SK-N-SH treated with all-trans-retinoic acid at 6 μM for 48 hours (cell line): Measurements from ENCODE around the gene FAF1.
"Not testable (repeated sequence)": the region's sequence is repeated elsewhere in the genome, so short reads cannot be mapped to it uniquely, and the experiment has no call there.

Source experiments
- ATAC-seq: fragments of 200-7000 bp; cut with Tn5 transposase; 3 replicates; pipeline ENCODE4 v1.9.1; 2020; ENCODE audit warnings: mild to moderate bottlenecking, moderate library complexity
- ARNTL ChIP-seq: fragments of 450-650 bp; formaldehyde crosslinking; IDR thresholded peaks from 2 replicates; pipeline ENCODE4 v1.5.0; 2020; ENCODE audit warnings: low read depth, mild to moderate bottlenecking, moderate library complexity, borderline replicate concordance
- BACH2 ChIP-seq: fragments of 250-450 bp; sonication (Bioruptor Pico); IDR thresholded peaks from 2 replicates; pipeline ENCODE4 v1.9.0; 2021; ENCODE audit warnings: mild to moderate bottlenecking, borderline replicate concordance
- CREB5 ChIP-seq: fragments of 250-450 bp; sonication (Bioruptor Pico); IDR thresholded peaks from 2 replicates; pipeline ENCODE4 v1.5.1; 2020; ENCODE audit warnings: low read depth, mild to moderate bottlenecking, moderate library complexity
- CSDC2 ChIP-seq: fragments of 250-450 bp; sonication (Bioruptor Pico); IDR thresholded peaks from 2 replicates; pipeline ENCODE4 v1.5.0; 2020; ENCODE audit warnings: mild to moderate bottlenecking, moderate library complexity
- ESRRG ChIP-seq: fragments of 250-450 bp; sonication (Bioruptor Pico); IDR thresholded peaks from 2 replicates; pipeline ENCODE4 v1.6.1; 2021; ENCODE audit warnings: mild to moderate bottlenecking
- GLIS3 ChIP-seq: fragments of 250-450 bp; sonication (Bioruptor Pico); IDR thresholded peaks from 2 replicates; pipeline ENCODE4 v1.5.0; 2020; ENCODE audit warnings: mild to moderate bottlenecking, moderate library complexity
- OSR1 ChIP-seq: fragments of 250-450 bp; sonication (Bioruptor Pico); IDR thresholded peaks from 2 replicates; pipeline ENCODE4 v1.8.0; 2022; ENCODE audit warnings: moderate library complexity, mild to moderate bottlenecking, inconsistent platforms
- POU6F1 ChIP-seq: fragments of 250-450 bp; sonication (Bioruptor Pico); IDR thresholded peaks from 2 replicates; pipeline ENCODE4 v1.8.0; 2021; ENCODE audit warnings: low read depth, mild to moderate bottlenecking, moderate library complexity, borderline replicate concordance
- PPARA ChIP-seq: fragments of 250-450 bp; sonication (Bioruptor Pico); IDR thresholded peaks from 2 replicates; pipeline ENCODE4 v1.5.0; 2020; ENCODE audit warnings: mild to moderate bottlenecking, borderline replicate concordance
- RARB ChIP-seq: fragments of 250-450 bp; sonication (Bioruptor Pico); IDR thresholded peaks from 2 replicates; pipeline ENCODE4 v1.8.0; 2021; ENCODE audit warnings: mild to moderate bottlenecking, moderate library complexity
- SNAI2 ChIP-seq: fragments of 250-450 bp; sonication (Bioruptor Pico); IDR thresholded peaks from 2 replicates; pipeline ENCODE4 v1.5.0; 2020; ENCODE audit warnings: mild to moderate bottlenecking, moderate library complexity
- TCF4 ChIP-seq: fragments of 250-450 bp; sonication (Bioruptor Pico); IDR thresholded peaks from 2 replicates; pipeline ENCODE4 v1.8.0; 2021; ENCODE audit warnings: mild to moderate bottlenecking, moderate library complexity, borderline replicate concordance
- TOX ChIP-seq: fragments of 250-450 bp; sonication (Bioruptor Pico); IDR thresholded peaks from 2 replicates; pipeline ENCODE4 v1.8.0; 2021; ENCODE audit warnings: mild to moderate bottlenecking, moderate library complexity, borderline replicate concordance
- TSHZ2 ChIP-seq: fragments of 250-450 bp; sonication (Bioruptor Pico); IDR thresholded peaks from 2 replicates; pipeline ENCODE4 v1.5.0; 2020; ENCODE audit warnings: mild to moderate bottlenecking, moderate library complexity
- ZC3H10 ChIP-seq: fragments of 250-450 bp; sonication (Bioruptor Pico); IDR thresholded peaks from 2 replicates; pipeline ENCODE4 v1.5.1; 2021; ENCODE audit warnings: mild to moderate bottlenecking, moderate library complexity
- ZFP3 ChIP-seq: fragments of 250-450 bp; sonication (Bioruptor Pico); IDR thresholded peaks from 2 replicates; pipeline ENCODE4 v1.5.0; 2020; ENCODE audit warnings: mild to moderate bottlenecking, moderate library complexity
- ZFP30 ChIP-seq: fragments of 450-650 bp; formaldehyde crosslinking; IDR thresholded peaks from 2 replicates; pipeline ENCODE4 v1.5.0; 2022; ENCODE audit warnings: mild to moderate bottlenecking, moderate library complexity
- ZNF565 ChIP-seq: fragments of 450-650 bp; formaldehyde crosslinking; conservative IDR thresholded peaks from 2 replicates; pipeline ENCODE4 v1.5.0; 2020; ENCODE audit warnings: low read depth, mild to moderate bottlenecking, moderate library complexity
- ZNF8 ChIP-seq: fragments of 450-650 bp; formaldehyde crosslinking; IDR thresholded peaks from 2 replicates; pipeline ENCODE4 v1.5.0; 2020; ENCODE audit warnings: mild to moderate bottlenecking, moderate library complexity

FAF1 gene

GRCh38 chr1:50934838-50935237 is 25.2 kb downstream of the FAF1 start:
- TF ChIP-seq TCF4 (CRISPR knock-in tag) (no peak), TOX (CRISPR knock-in tag) (no peak), GLIS3 (CRISPR knock-in tag) (no peak), ZC3H10 (CRISPR knock-in tag) (no peak), POU6F1 (CRISPR knock-in tag) (no peak), CREB5 (CRISPR knock-in tag) (no peak), PPARA (CRISPR knock-in tag) (no peak), RARB (no peak), OSR1 (CRISPR knock-in tag) (no peak), ZNF8 (CRISPR knock-in tag) (no peak), BACH2 (CRISPR knock-in tag) (no peak), TSHZ2 (CRISPR knock-in tag) (no peak), ZNF565 (CRISPR knock-in tag) (no peak), ESRRG (CRISPR knock-in tag) (no peak), ARNTL (CRISPR knock-in tag) (no peak), CSDC2 (CRISPR knock-in tag) (no peak)
- TF ChIP-seq, all 23 proteins: peak for 0
- no peak for ATAC-seq

GRCh38 chr1:50933770-50934169 is 26.3 kb downstream of the FAF1 start:
- not testable (repeated sequence) for ATAC-seq

- ATAC-seq: not testable (repeated sequence)
These were observed 28.0 kb downstream of the FAF1 start for GRCh38 chr1:50932043-50932442.

- TF ChIP-seq OSR1 (CRISPR knock-in tag) (no peak), RARB (no peak), ZNF8 (CRISPR knock-in tag) (no peak), ZFP30 (CRISPR knock-in tag) (no peak), BACH2 (CRISPR knock-in tag) (no peak), ARNTL (CRISPR knock-in tag) (no peak), ESRRG (CRISPR knock-in tag) (no peak), ZFP3 (no peak), SNAI2 (CRISPR knock-in tag) (no peak), CREB5 (CRISPR knock-in tag) (no peak)
- ATAC-seq: no peak
These were observed 28.9 kb downstream of the FAF1 start for GRCh38 chr1:50930965-50931737.

- ATAC-seq: no peak
These were observed 29.9 kb downstream of the FAF1 start for GRCh38 chr1:50930193-50930592.

More at GRCh38 chr1:50930193-50930592, 29.9 kb downstream of the FAF1 start:
- no peak for TF ChIP-seq ZNF565 (CRISPR knock-in tag)
